Neuronal stem cell (in vitro differentiated cells): Measurements from ENCODE around the gene CENPC.
"Not testable (repeated sequence)": the region's sequence is repeated elsewhere in the genome, so short reads cannot be mapped to it uniquely, and the experiment has no call there.

ENCODE experiments used
- DNase-seq: peaks from one replicate; pipeline ENCODE4 v3.0.0-alpha.2; 2013; ENCODE audit warnings: low spot score
- H2AFZ ChIP-seq: one replicate; pipeline ENCODE4 v1.6.1; 2013; ENCODE audit warnings: mild to moderate bottlenecking, low read length, inconsistent platforms
- H2AK5ac ChIP-seq: 2 replicates; pipeline ENCODE4 v1.6.1; 2013; ENCODE audit warnings: low read depth, mild to moderate bottlenecking, inconsistent platforms, low read length, moderate library complexity, mixed read lengths
- H2BK120ac ChIP-seq: 2 replicates; pipeline ENCODE4 v1.6.1; 2013; ENCODE audit warnings: low read depth, mild to moderate bottlenecking, inconsistent platforms, low read length, moderate library complexity, mixed read lengths
- H2BK12ac ChIP-seq: one replicate; pipeline ENCODE4 v1.6.1; 2013; ENCODE audit warnings: low read length, inconsistent platforms
- H2BK15ac ChIP-seq: 2 replicates; pipeline ENCODE4 v1.6.1; 2013; ENCODE audit warnings: mild to moderate bottlenecking, low read length, inconsistent platforms, mixed read lengths
- H2BK5ac ChIP-seq: one replicate; pipeline ENCODE4 v1.6.1; 2013; ENCODE audit warnings: inconsistent platforms, mild to moderate bottlenecking, low read length, moderate library complexity
- H3K14ac ChIP-seq: one replicate; pipeline ENCODE4 v1.6.1; 2013; ENCODE audit warnings: low read length, inconsistent platforms
- H3K18ac ChIP-seq: 2 replicates; pipeline ENCODE4 v1.6.1; 2013; ENCODE audit warnings: low read length, inconsistent platforms
- H3K23ac ChIP-seq: 2 replicates; pipeline ENCODE4 v1.6.1; 2013; ENCODE audit warnings: low read depth, mild to moderate bottlenecking, mixed read lengths, low read length, inconsistent platforms; ENCODE audit not compliant: poor library complexity
- H3K27ac ChIP-seq: replicated peaks from 3 replicates; pipeline ENCODE4 v1.5.1; 2013; ENCODE audit warnings: low read length, inconsistent platforms
- H3K27me3 ChIP-seq, 3 experiments: 2 replicates each; pipeline ENCODE4 v1.6.1; 2013; ENCODE audit warnings: low read length in 3 of 3, mild to moderate bottlenecking in 2 of 3, inconsistent platforms in 1 of 3, low read depth in 1 of 3, mixed read lengths in 1 of 3, moderate library complexity in 1 of 3; ENCODE audit not compliant: control insufficient read depth in 3 of 3, insufficient read depth in 3 of 3
- H3K36me3 ChIP-seq, 2 donors: replicated peaks in 1 of 2; 2 replicates each; pipeline ENCODE4 v1.6.1; 2013; ENCODE audit warnings: low read length in 2 of 2; ENCODE audit not compliant: control insufficient read depth in 2 of 2, insufficient read depth in 2 of 2
- H3K4ac ChIP-seq: 2 replicates; pipeline ENCODE4 v1.6.1; 2013; ENCODE audit warnings: inconsistent platforms, mild to moderate bottlenecking, low read length, moderate library complexity
- H3K4me1 ChIP-seq, 2 donors: 1 replicate in 1 of 2; 2 replicates in 1 of 2; pipeline ENCODE4 v1.6.1; 2013; ENCODE audit warnings: low read length in 2 of 2, low read depth in 1 of 2; ENCODE audit not compliant: control insufficient read depth in 2 of 2, insufficient read depth in 1 of 2
- H3K4me2 ChIP-seq: one replicate; pipeline ENCODE4 v1.6.1; 2013; ENCODE audit warnings: mild to moderate bottlenecking, low read length, inconsistent platforms; ENCODE audit not compliant: insufficient read depth, poor library complexity, severe bottlenecking
- H3K4me3 ChIP-seq, 2 donors: 2 replicates each; pipeline ENCODE4 v1.5.1; 2013; ENCODE audit warnings: low read length in 2 of 2, mild to moderate bottlenecking in 2 of 2, inconsistent platforms in 1 of 2, moderate library complexity in 1 of 2
- H3K79me1 ChIP-seq: one replicate; pipeline ENCODE4 v1.6.1; 2013; ENCODE audit warnings: low read depth, mild to moderate bottlenecking, inconsistent platforms, low read length, moderate library complexity
- H3K9ac ChIP-seq: one replicate; pipeline ENCODE4 v1.6.1; 2013; ENCODE audit warnings: mild to moderate bottlenecking, low read depth, low read length, inconsistent platforms; ENCODE audit not compliant: poor library complexity
- H3K9me3 ChIP-seq, 2 donors: replicated peaks in 1 of 2; 2 replicates each; pipeline versions ENCODE3 to v1.6.1; 2013; ENCODE audit warnings: low read length in 2 of 2, mild to moderate bottlenecking in 2 of 2, inconsistent platforms in 1 of 2, low read depth in 1 of 2, mixed read lengths in 1 of 2, moderate library complexity in 1 of 2; ENCODE audit not compliant: control insufficient read depth in 2 of 2, insufficient read depth in 1 of 2
- H4K8ac ChIP-seq: one replicate; pipeline ENCODE4 v1.6.1; 2013; ENCODE audit warnings: low read depth, mild to moderate bottlenecking, inconsistent platforms, low read length, moderate library complexity
- H4K91ac ChIP-seq: one replicate; pipeline ENCODE4 v1.6.1; 2013; ENCODE audit warnings: low read length, low read depth, mild to moderate bottlenecking, inconsistent platforms; ENCODE audit not compliant: poor library complexity
- WGBS, 2 donors: extraction: QIAGEN DNeasy Blood & Tissue Kit; methylation state at CpG; one replicate each; pipeline ENCODE4 v1.1.7; 2013; ENCODE audit warnings: missing lambda C conversion rate in 2 of 2, mixed read lengths in 1 of 2; ENCODE audit not compliant: insufficient read length in 2 of 2, insufficient replicate concordance in 1 of 2; ENCODE audit errors: extremely low coverage in 2 of 2; 5-methylcytosine and 5-hydroxymethylcytosine counted together

CENPC gene

DNA sequence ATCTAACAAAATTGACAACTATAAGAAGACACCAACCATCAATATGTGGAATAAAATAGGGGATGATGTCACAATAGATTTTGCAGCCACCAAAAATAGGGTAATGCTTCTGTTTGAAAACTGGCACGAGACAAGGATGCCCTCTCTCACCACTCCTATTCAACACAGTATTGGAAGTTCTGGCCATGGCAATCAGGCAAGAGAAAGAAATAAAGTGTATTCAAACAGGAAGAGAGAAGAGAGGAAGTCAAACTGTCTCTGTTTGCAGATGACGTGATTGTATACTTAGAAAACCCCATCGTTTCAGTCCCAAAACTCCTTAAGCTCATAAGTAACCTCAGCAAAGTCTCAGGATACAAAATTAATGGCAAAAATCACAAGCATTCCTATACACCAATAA is 21.2 kb downstream of the CENPC start:
- WGBS, 2 donors: no CpG with 5 or more reads among the region's 3 CpGs
- not testable (repeated sequence) for H3K27ac ChIP-seq, H2BK120ac ChIP-seq, H3K23ac ChIP-seq, H3K4ac ChIP-seq, H3K18ac ChIP-seq, H4K8ac ChIP-seq, H3K4me3 ChIP-seq, H4K91ac ChIP-seq, H3K79me1 ChIP-seq, H2AK5ac ChIP-seq, H3K9me3 ChIP-seq, H3K4me1 ChIP-seq, H3K14ac ChIP-seq, DNase-seq, H2AFZ ChIP-seq, H2BK15ac ChIP-seq, H2BK12ac ChIP-seq, H2BK5ac ChIP-seq, H3K4me2 ChIP-seq, H3K27me3 ChIP-seq, H3K9ac ChIP-seq
- peaks cover 2 to 65% of the 10 kb centered on the region in 2 donors for H3K36me3 ChIP-seq

GRCh38 chr4:67522851-67523671 is 22.2 kb downstream of the CENPC start:
- DNase-seq: no peak
- Histone ChIP-seq H2BK12ac (no peak overlapping the region), H4K8ac (no peak overlapping the region), H3K4me2 (no peak overlapping the region), H3K36me3 (peaks cover 2 to 65% of the 10 kb centered on the region in 2 donors), H2AFZ (no peak overlapping the region), H3K23ac (no peak overlapping the region), H2AK5ac (no peak overlapping the region), H3K27ac (no peak overlapping the region), H3K14ac (no peak overlapping the region), H3K4ac (no peak overlapping the region), H2BK15ac (no peak overlapping the region), H2BK5ac (no peak overlapping the region), H2BK120ac (no peak overlapping the region), H3K79me1 (peaks cover 6% of the 10 kb centered on the region), H4K91ac (no peak overlapping the region), H3K18ac (no peak overlapping the region), H3K9me3 (peaks cover 0 to 9% of the 10 kb centered on the region in 2 donors), H3K4me3 (no peak overlapping the region), H3K27me3 (no peaks in the 10 kb centered on the region), H3K4me1 (no peaks in the 10 kb centered on the region), H3K9ac (no peak overlapping the region)
- WGBS, 2 donors: no CpG with 5 or more reads among the region's 10 CpGs

DNA sequence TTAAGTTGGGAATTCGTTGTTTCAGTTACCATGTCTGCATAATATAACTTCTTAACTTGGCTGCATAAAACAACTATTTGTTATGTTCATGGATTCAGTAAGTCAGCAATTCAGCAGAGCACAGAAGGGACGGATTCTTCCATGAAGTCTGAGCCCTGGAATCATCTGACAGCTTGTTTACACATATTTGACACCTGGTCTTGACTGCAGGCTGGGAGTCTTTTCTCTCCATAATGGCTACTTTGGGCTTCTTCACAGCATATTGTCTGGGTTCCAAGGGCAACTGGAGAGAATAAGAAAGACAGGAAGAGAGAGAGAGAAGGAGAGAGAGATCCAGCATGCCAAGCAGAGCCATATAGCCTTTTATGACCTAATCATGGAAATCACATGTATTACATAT is 23.1 kb downstream of the CENPC start:
- no peak overlapping the region for H3K23ac ChIP-seq
- no peak overlapping the region for H3K4me2 ChIP-seq
- H3K36me3 ChIP-seq: peaks cover 2 to 65% of the 10 kb centered on the region in 2 donors
- no peak overlapping the region for H2BK12ac ChIP-seq
- no peak overlapping the region for H2AK5ac ChIP-seq
- H2BK15ac ChIP-seq: no peak overlapping the region
- H3K9me3 ChIP-seq: peaks cover 0 to 9% of the 10 kb centered on the region in 2 donors
- H3K4me3 ChIP-seq: no peak overlapping the region
- no peaks in the 10 kb centered on the region for H3K4me1 ChIP-seq
- no peak overlapping the region for H4K91ac ChIP-seq
- H4K8ac ChIP-seq: no peak overlapping the region
- H3K4ac ChIP-seq: no peak overlapping the region
- no CpG with 5 or more reads among the region's 2 CpGs for WGBS, 2 donors
- DNase-seq: no peak
- H2BK5ac ChIP-seq: no peak overlapping the region
- no peak overlapping the region for H3K9ac ChIP-seq
- H3K27ac ChIP-seq: no peak overlapping the region
- no peaks in the 10 kb centered on the region for H3K27me3 ChIP-seq
- no peak overlapping the region for H3K18ac ChIP-seq
- H2AFZ ChIP-seq: no peak overlapping the region
- peaks cover 6% of the 10 kb centered on the region for H3K79me1 ChIP-seq
- no peak overlapping the region for H3K14ac ChIP-seq
- no peak overlapping the region for H2BK120ac ChIP-seq

DNA sequence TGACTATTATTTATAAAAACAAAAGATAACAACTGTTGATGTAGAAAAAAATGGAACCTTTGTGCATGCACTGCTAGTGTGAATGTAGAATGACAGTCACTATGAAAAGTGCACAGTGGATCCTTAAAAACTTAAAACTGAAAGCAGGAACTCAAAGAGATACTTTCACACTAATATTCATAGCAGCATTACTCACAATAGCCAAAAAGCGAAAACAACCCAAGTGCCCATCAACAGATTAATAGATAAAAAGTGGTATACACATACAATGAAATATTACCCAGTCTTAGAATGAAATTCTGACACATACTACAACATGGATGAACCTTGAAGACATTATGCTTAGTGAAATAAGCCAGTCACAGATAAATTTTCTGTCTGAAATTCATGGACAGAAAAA is 23.8 kb downstream of the CENPC start:
- no CpG with 5 or more reads among the region's 1 CpG for WGBS, 2 donors
- Histone ChIP-seq H3K36me3 (peaks cover 2 to 65% of the 10 kb centered on the region in 2 donors), H2BK12ac (no peak overlapping the region), H2AK5ac (no peak overlapping the region), H2BK120ac (no peak overlapping the region), H3K4me1 (no peaks in the 10 kb centered on the region), H3K23ac (no peak overlapping the region), H2BK5ac (no peak overlapping the region), H4K91ac (no peak overlapping the region), H3K4ac (no peak overlapping the region), H3K14ac (no peak overlapping the region), H2AFZ (no peak overlapping the region), H4K8ac (no peak overlapping the region), H3K18ac (no peak overlapping the region), H3K4me3 (no peak overlapping the region), H2BK15ac (no peak overlapping the region), H3K79me1 (peaks cover 6% of the 10 kb centered on the region), H3K4me2 (no peak overlapping the region), H3K27me3 (no peaks in the 10 kb centered on the region), H3K9ac (no peak overlapping the region), H3K27ac (no peak overlapping the region), H3K9me3 (peaks cover 0 to 6% of the 10 kb centered on the region in 2 donors)
- no peak for DNase-seq
